DND-41 (cell line): Measurements from ENCODE around the gene CER1.

Source experiments
- EZH2 ChIP-seq: IDR thresholded peaks from 3 replicates; pipeline ENCODE4 v1.6.1; 2012; ENCODE audit warnings: borderline replicate concordance, low read depth, mild to moderate bottlenecking, moderate library complexity, low read length, inconsistent platforms; ENCODE audit not compliant: severe bottlenecking
- TF ChIP-seq, protein P1 (sequence below): IDR thresholded peaks from 2 replicates; pipeline ENCODE4 v1.5.1; 2012; ENCODE audit warnings: borderline replicate concordance, low read length, moderate library complexity, mild to moderate bottlenecking; ENCODE audit not compliant: poor library complexity, severe bottlenecking; ENCODE audit errors: extremely low read depth

DNA sequence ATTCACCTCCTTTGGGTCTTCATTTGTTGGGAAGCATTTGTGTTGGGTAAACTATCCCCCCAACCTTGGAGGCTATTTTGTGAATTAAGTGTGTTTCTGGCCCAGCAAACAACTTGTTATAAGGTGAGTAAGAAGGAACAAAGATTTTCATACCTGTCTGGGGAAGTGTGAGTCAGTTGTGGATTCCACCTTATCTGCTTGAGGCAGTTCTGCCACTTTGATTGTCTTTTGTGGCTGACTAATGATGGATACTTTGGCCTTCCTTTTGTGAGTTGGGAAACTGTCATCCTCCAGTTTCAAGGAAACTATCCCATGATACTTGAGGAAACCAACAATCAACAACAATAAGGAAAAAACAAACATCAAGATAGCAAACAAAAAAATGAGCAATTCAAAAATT lies 24.6 kb upstream of the CER1 start:
- TF ChIP-seq, protein P1, sequence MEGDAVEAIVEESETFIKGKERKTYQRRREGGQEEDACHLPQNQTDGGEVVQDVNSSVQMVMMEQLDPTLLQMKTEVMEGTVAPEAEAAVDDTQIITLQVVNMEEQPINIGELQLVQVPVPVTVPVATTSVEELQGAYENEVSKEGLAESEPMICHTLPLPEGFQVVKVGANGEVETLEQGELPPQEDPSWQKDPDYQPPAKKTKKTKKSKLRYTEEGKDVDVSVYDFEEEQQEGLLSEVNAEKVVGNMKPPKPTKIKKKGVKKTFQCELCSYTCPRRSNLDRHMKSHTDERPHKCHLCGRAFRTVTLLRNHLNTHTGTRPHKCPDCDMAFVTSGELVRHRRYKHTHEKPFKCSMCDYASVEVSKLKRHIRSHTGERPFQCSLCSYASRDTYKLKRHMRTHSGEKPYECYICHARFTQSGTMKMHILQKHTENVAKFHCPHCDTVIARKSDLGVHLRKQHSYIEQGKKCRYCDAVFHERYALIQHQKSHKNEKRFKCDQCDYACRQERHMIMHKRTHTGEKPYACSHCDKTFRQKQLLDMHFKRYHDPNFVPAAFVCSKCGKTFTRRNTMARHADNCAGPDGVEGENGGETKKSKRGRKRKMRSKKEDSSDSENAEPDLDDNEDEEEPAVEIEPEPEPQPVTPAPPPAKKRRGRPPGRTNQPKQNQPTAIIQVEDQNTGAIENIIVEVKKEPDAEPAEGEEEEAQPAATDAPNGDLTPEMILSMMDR, result no peak
- no peak for TF ChIP-seq EZH2
